ENCODE data around the gene B3GNT8. TPM values are rescaled to one million over a fixed set of nuclear protein-coding genes. Genes with fewer than 3 reads are reported as not detected.

Gene B3GNT8
- total RNA-seq, 1 experiment from 2014 or later = not detected

DNA sequence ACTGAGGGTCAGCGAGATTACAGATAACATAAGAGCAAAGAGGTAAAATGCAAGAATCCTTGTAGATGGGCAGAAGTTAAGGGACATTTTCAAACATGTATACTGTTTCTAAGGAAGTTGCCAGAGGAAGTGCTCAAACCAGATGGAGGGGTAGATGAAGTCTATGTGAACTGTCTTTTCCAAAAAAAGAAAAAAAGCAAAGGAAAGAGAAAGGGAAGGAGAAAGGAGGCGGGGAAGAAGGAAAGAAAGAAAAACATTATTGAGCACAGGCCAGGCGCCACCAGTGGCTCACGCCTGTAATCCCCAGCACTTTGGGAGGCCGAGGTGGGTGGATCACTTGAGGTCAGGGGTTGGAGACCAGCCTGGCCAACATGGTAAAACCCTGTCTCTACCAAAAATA, 7.3 kb upstream of the B3GNT8 start:
- Histone ChIP-seq H3K27me3 (ENCODE audit: insufficient read depth, low read length) (no peaks in the 10 kb centered on the region), H3K27ac (ENCODE audit: low read depth, low read length) (no peak overlapping the region), H3K4me2 (ENCODE audit: low read length) (no peak overlapping the region), H3K36me3 (ENCODE audit: control insufficient read depth in 1 of 2, insufficient read depth in 2 of 2, low read length in 2 of 2) (peaks cover 0 to 18% of the 10 kb centered on the region in 2 experiments; a peak in 3 of 4 replicates), H3K4me1 (ENCODE audit: control insufficient read depth in 1 of 2, insufficient read depth in 2 of 2, low read length in 2 of 2) (peaks cover 7 to 10% of the 10 kb centered on the region in 2 experiments; a peak in 3 of 4 replicates), H3K4me3 (replicated peaks in 1 of 2; ENCODE audit: low read depth in 1 of 2, low read length in 2 of 2) (no peak overlapping the region), H3K9ac (ENCODE audit: low read length) (no peak overlapping the region), H4K20me1 (ENCODE audit: insufficient read depth) (no peaks in the 10 kb centered on the region), H3K79me2 (ENCODE audit: insufficient read depth, low read length) (peaks cover 17% of the 10 kb centered on the region), H3K9me3 (ENCODE audit: control insufficient read depth in 1 of 2, insufficient read depth in 1 of 2, low read depth in 1 of 2, low read length in 2 of 2) (no peaks in the 10 kb centered on the region), H2AFZ (ENCODE audit: low read depth, low read length, poor library complexity, severe bottlenecking) (no peak overlapping the region), H3K9me2 (ENCODE audit: insufficient read depth) (no peaks in the 10 kb centered on the region)
- TF ChIP-seq TCF7L2 (IDR thresholded peaks at IDR 0.05; ENCODE audit: borderline replicate concordance, extremely low read depth, insufficient read depth, insufficient read length) = no peak
- no peak for TF ChIP-seq ELF1 (IDR thresholded peaks at IDR 0.05; ENCODE audit: borderline replicate concordance, low read depth)
- TF ChIP-seq, protein P1, sequence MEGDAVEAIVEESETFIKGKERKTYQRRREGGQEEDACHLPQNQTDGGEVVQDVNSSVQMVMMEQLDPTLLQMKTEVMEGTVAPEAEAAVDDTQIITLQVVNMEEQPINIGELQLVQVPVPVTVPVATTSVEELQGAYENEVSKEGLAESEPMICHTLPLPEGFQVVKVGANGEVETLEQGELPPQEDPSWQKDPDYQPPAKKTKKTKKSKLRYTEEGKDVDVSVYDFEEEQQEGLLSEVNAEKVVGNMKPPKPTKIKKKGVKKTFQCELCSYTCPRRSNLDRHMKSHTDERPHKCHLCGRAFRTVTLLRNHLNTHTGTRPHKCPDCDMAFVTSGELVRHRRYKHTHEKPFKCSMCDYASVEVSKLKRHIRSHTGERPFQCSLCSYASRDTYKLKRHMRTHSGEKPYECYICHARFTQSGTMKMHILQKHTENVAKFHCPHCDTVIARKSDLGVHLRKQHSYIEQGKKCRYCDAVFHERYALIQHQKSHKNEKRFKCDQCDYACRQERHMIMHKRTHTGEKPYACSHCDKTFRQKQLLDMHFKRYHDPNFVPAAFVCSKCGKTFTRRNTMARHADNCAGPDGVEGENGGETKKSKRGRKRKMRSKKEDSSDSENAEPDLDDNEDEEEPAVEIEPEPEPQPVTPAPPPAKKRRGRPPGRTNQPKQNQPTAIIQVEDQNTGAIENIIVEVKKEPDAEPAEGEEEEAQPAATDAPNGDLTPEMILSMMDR (IDR thresholded peaks at IDR 0.05 in 2 of 3, conservative IDR thresholded peaks at IDR 0.05 in 1 of 3; ENCODE audit: borderline replicate concordance in 1 of 3, insufficient read depth in 1 of 3, low read depth in 2 of 3, low read length in 2 of 3) = no peak
- no peak for TF ChIP-seq POLR2A (IDR thresholded peaks at IDR 0.05; ENCODE audit: borderline replicate concordance, extremely low read depth, insufficient read depth, insufficient read length)
- no peak for TF ChIP-seq RAD21 (IDR thresholded peaks at IDR 0.05; ENCODE audit: low read depth)
- no peak for TF ChIP-seq SRF (IDR thresholded peaks at IDR 0.05; ENCODE audit: low read depth)
- TF ChIP-seq, protein P2, sequence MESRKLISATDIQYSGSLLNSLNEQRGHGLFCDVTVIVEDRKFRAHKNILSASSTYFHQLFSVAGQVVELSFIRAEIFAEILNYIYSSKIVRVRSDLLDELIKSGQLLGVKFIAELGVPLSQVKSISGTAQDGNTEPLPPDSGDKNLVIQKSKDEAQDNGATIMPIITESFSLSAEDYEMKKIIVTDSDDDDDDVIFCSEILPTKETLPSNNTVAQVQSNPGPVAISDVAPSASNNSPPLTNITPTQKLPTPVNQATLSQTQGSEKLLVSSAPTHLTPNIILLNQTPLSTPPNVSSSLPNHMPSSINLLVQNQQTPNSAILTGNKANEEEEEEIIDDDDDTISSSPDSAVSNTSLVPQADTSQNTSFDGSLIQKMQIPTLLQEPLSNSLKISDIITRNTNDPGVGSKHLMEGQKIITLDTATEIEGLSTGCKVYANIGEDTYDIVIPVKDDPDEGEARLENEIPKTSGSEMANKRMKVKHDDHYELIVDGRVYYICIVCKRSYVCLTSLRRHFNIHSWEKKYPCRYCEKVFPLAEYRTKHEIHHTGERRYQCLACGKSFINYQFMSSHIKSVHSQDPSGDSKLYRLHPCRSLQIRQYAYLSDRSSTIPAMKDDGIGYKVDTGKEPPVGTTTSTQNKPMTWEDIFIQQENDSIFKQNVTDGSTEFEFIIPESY (IDR thresholded peaks at IDR 0.05; ENCODE audit: extremely low read depth, insufficient replicate concordance, low read length) = no peak
- TF ChIP-seq JUND (IDR thresholded peaks at IDR 0.05) = no peak
- no peak for TF ChIP-seq CEBPB (IDR thresholded peaks at IDR 0.05; ENCODE audit: low read depth)
- TF ChIP-seq, protein P3, sequence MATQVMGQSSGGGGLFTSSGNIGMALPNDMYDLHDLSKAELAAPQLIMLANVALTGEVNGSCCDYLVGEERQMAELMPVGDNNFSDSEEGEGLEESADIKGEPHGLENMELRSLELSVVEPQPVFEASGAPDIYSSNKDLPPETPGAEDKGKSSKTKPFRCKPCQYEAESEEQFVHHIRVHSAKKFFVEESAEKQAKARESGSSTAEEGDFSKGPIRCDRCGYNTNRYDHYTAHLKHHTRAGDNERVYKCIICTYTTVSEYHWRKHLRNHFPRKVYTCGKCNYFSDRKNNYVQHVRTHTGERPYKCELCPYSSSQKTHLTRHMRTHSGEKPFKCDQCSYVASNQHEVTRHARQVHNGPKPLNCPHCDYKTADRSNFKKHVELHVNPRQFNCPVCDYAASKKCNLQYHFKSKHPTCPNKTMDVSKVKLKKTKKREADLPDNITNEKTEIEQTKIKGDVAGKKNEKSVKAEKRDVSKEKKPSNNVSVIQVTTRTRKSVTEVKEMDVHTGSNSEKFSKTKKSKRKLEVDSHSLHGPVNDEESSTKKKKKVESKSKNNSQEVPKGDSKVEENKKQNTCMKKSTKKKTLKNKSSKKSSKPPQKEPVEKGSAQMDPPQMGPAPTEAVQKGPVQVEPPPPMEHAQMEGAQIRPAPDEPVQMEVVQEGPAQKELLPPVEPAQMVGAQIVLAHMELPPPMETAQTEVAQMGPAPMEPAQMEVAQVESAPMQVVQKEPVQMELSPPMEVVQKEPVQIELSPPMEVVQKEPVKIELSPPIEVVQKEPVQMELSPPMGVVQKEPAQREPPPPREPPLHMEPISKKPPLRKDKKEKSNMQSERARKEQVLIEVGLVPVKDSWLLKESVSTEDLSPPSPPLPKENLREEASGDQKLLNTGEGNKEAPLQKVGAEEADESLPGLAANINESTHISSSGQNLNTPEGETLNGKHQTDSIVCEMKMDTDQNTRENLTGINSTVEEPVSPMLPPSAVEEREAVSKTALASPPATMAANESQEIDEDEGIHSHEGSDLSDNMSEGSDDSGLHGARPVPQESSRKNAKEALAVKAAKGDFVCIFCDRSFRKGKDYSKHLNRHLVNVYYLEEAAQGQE (IDR thresholded peaks at IDR 0.05; ENCODE audit: low read depth) = no peak
- no peak for TF ChIP-seq SIN3A (IDR thresholded peaks at IDR 0.05; ENCODE audit: low read depth)
- no peak for TF ChIP-seq FOSL1 (IDR thresholded peaks at IDR 0.05; ENCODE audit: low read depth)
- TF ChIP-seq EZH2 (IDR thresholded peaks at IDR 0.05) = no peak
- ChIA-PET POLR2A (no interaction called here), RAD21 (ENCODE audit: low non-redundant PET in 1 of 2, low total read pairs in 2 of 2, uncharacterized antibody in 2 of 2, unreplicated experiment in 2 of 2) (no interaction called here), CTCF (no interaction called here)
- DNase-seq (ENCODE audit: low read depth, low spot score) = no peak
- ATAC-seq = no peak
- BruUV-seq (replicated peaks) = no TSS peak
- intact Hi-C loops (cut with micrococcal nuclease) = no loop called here

Measured in HCT116 (cell line).